HepG2 (cell line): ENCODE data around the gene HCAR1. TPM values are rescaled to one million over a fixed set of nuclear protein-coding genes. Genes with fewer than 3 reads are reported as not detected.

ENCODE experiments used
- ADNP ChIP-seq: sonication (generic); formaldehyde crosslinking; IDR thresholded peaks from 2 replicates; pipeline ENCODE4 v1.4.0; 2020; ENCODE audit warnings: missing genetic modification reagents
- CCAR2 ChIP-seq: fragments of 200-400 bp; formaldehyde crosslinking; optimal IDR thresholded peaks from 2 replicates; pipeline ENCODE3; 2018; ENCODE audit warnings: low read depth, mild to moderate bottlenecking, low read length, moderate library complexity
- CREB1 ChIP-seq, 2 experiments: fragments of 450-650 bp in 1 of 2; IDR thresholded peaks; 2 replicates each; pipeline ENCODE4 v1.6.1; 2016 to 2017; ENCODE audit warnings: control low read depth in 1 of 2, mild to moderate bottlenecking in 1 of 2, missing compliant biosample characterization in 1 of 2, missing genetic modification characterization in 1 of 2
- FOSL2 ChIP-seq: sonication (generic); formaldehyde crosslinking; IDR thresholded peaks from 2 replicates; pipeline ENCODE4 v1.4.0; 2020; ENCODE audit warnings: missing genetic modification reagents
- KLF13 ChIP-seq: sonication (generic); formaldehyde crosslinking; IDR thresholded peaks from 2 replicates; pipeline ENCODE4 v1.4.0; 2020; ENCODE audit warnings: mild to moderate bottlenecking, missing genetic modification reagents
- MXI1 ChIP-seq: IDR thresholded peaks from 3 replicates; pipeline ENCODE4 v1.6.1; 2012; ENCODE audit warnings: low read depth, low read length, inconsistent platforms, borderline replicate concordance
- NFE2 ChIP-seq: sonication (generic); formaldehyde crosslinking; IDR thresholded peaks from 2 replicates; pipeline ENCODE4 v1.4.0; 2020; ENCODE audit warnings: missing genetic modification reagents
- NFIC ChIP-seq: IDR thresholded peaks from 2 replicates; pipeline ENCODE4 v1.6.1; 2012; ENCODE audit warnings: mild to moderate bottlenecking, low read length, inconsistent platforms
- NFKBIZ ChIP-seq: IDR thresholded peaks from 2 replicates; pipeline ENCODE4 v1.6.1; 2018; ENCODE audit warnings: missing genetic modification reagents, missing compliant biosample characterization
- NFYB ChIP-seq: sonication (generic); formaldehyde crosslinking; IDR thresholded peaks from 2 replicates; pipeline ENCODE4 v1.4.0; 2020; ENCODE audit warnings: missing genetic modification reagents
- RBM22 ChIP-seq: fragments of 200-400 bp; formaldehyde crosslinking; optimal IDR thresholded peaks from 2 replicates; pipeline ENCODE3; 2017; ENCODE audit warnings: mild to moderate bottlenecking, low read length, moderate library complexity
- SALL1 ChIP-seq: sonication (generic); formaldehyde crosslinking; IDR thresholded peaks from 2 replicates; pipeline ENCODE4 v1.8.0; 2022; ENCODE audit warnings: mild to moderate bottlenecking, missing genetic modification reagents
- SMAD1 ChIP-seq: sonication (generic); formaldehyde crosslinking; IDR thresholded peaks from 2 replicates; pipeline ENCODE4 v1.4.0; 2020; ENCODE audit warnings: missing genetic modification reagents, low read depth, mild to moderate bottlenecking, borderline replicate concordance
- TAF1 ChIP-seq: sonication (generic); formaldehyde crosslinking; IDR thresholded peaks from 2 replicates; pipeline ENCODE4 v1.4.0; 2020; ENCODE audit warnings: missing genetic modification reagents
- ZBTB21 ChIP-seq: sonication (generic); formaldehyde crosslinking; IDR thresholded peaks from 2 replicates; pipeline ENCODE4 v1.4.0; 2020; ENCODE audit warnings: missing genetic modification reagents
- ZC3H4 ChIP-seq: sonication (generic); formaldehyde crosslinking; IDR thresholded peaks from 2 replicates; pipeline ENCODE4 v1.4.0; 2020; ENCODE audit warnings: missing genetic modification reagents, borderline replicate concordance
- ZMYM3 ChIP-seq: sonication (generic); formaldehyde crosslinking; IDR thresholded peaks from 2 replicates; pipeline ENCODE4 v1.5.1; 2020; ENCODE audit warnings: mild to moderate bottlenecking, missing genetic modification reagents
- ZNF121 ChIP-seq: sonication (generic); formaldehyde crosslinking; IDR thresholded peaks from 2 replicates; pipeline ENCODE4 v1.5.0; 2020; ENCODE audit warnings: mild to moderate bottlenecking, missing genetic modification reagents
- ZNF256 ChIP-seq: sonication (generic); formaldehyde crosslinking; conservative IDR thresholded peaks from 2 replicates; pipeline ENCODE4 v1.4.0; 2020; ENCODE audit warnings: missing genetic modification reagents
- ZNF331 ChIP-seq: sonication (generic); formaldehyde crosslinking; IDR thresholded peaks from 2 replicates; pipeline ENCODE4 v1.4.0; 2020; ENCODE audit warnings: missing genetic modification reagents
- ZNF441 ChIP-seq: sonication (generic); formaldehyde crosslinking; IDR thresholded peaks from 2 replicates; pipeline ENCODE4 v1.7.0; 2021; ENCODE audit warnings: missing genetic modification reagents, borderline replicate concordance
- ZNF567 ChIP-seq: sonication (generic); formaldehyde crosslinking; IDR thresholded peaks from 2 replicates; pipeline ENCODE4 v1.8.1; 2023; ENCODE audit warnings: mild to moderate bottlenecking, missing genetic modification reagents, borderline replicate concordance
- ZNF615 ChIP-seq: sonication (generic); formaldehyde crosslinking; IDR thresholded peaks from 2 replicates; pipeline ENCODE4 v1.5.0; 2020; ENCODE audit warnings: mild to moderate bottlenecking, missing genetic modification reagents, borderline replicate concordance
- ZNF660 ChIP-seq: sonication (generic); formaldehyde crosslinking; IDR thresholded peaks from 2 replicates; pipeline ENCODE4 v1.5.1; 2020; ENCODE audit warnings: mild to moderate bottlenecking, low read depth, missing genetic modification reagents, borderline replicate concordance
- ZNF777 ChIP-seq: sonication (generic); formaldehyde crosslinking; IDR thresholded peaks from 2 replicates; pipeline ENCODE4 v1.4.0; 2020; ENCODE audit warnings: missing genetic modification reagents
- ZUFSP ChIP-seq: sonication (generic); formaldehyde crosslinking; IDR thresholded peaks from 2 replicates; pipeline ENCODE4 v1.9.0; 2021; ENCODE audit warnings: missing genetic modification reagents, mild to moderate bottlenecking, borderline replicate concordance
- polyA plus RNA-seq, 8 experiments: library from polyadenylated mRNA; depleted of rRNA in 3 of 8; stranded (reverse) in 7 of 8; unstranded in 1 of 8; fragments of >200 nt; fragmentation: Illumina TruSeq in 4 of 8; extraction: Trizol in 4 of 8; gene quantifications; 2 replicates each; pipeline versions ENCODE4 v1.2.1 to v1.2.3, GENCODE V29; 2011 to 2016; ENCODE audit warnings: low read depth in 4 of 8, missing spikeins in 1 of 8, mixed read lengths in 1 of 8; ENCODE audit not compliant: insufficient read depth in 1 of 8
- total RNA-seq, 5 experiments: library from RNA; depleted of rRNA; stranded (reverse); fragments of >200 nt; fragmentation: Illumina TruSeq; extraction: Trizol; gene quantifications; 2 replicates each; pipeline ENCODE4 v1.2.3, GENCODE V29; 2016; ENCODE audit warnings: low read depth in 1 of 5
- TF ChIP-seq, protein P1 (sequence below): sonication (generic); formaldehyde crosslinking; IDR thresholded peaks from 2 replicates; pipeline ENCODE4 v1.4.0; 2020; ENCODE audit warnings: mild to moderate bottlenecking, missing genetic modification reagents
- TF ChIP-seq, protein P2 (sequence below): IDR thresholded peaks from 2 replicates; pipeline ENCODE4 v1.6.1; 2012; ENCODE audit warnings: low read depth, low read length, improper control_type of control experiment
- TF ChIP-seq, protein P3 (sequence below): sonication (generic); formaldehyde crosslinking; IDR thresholded peaks from 2 replicates; pipeline ENCODE4 v1.4.0; 2020; ENCODE audit warnings: low read depth, mild to moderate bottlenecking, missing genetic modification reagents

Gene HCAR1
- total and polyA plus RNA-seq, 2 of the 13 experiments (the other 11 are each of a cell fraction or from before 2014, with no cell fraction given): 0.53 to 4.4 TPM

- no peak for TF ChIP-seq SMAD1 (CRISPR knock-in tag)
- TF ChIP-seq SALL1: peak; percentile 81
- TF ChIP-seq ZNF441 (CRISPR knock-in tag): no peak
- no peak for TF ChIP-seq ZC3H4
- TF ChIP-seq NFIC: peak; percentile 71
- TF ChIP-seq ZBTB21: no peak
- no peak for TF ChIP-seq CCAR2
- no peak for TF ChIP-seq NFE2 (CRISPR knock-in tag)
- TF ChIP-seq MXI1: no peak; the same call in 2 of the 3 replicates
- no peak for TF ChIP-seq ZUFSP (CRISPR knock-in tag)
- TF ChIP-seq ZNF331 (CRISPR knock-in tag): no peak; the same call in 1 of the 2 replicates
- TF ChIP-seq KLF13: no peak
- TF ChIP-seq, protein P1, sequence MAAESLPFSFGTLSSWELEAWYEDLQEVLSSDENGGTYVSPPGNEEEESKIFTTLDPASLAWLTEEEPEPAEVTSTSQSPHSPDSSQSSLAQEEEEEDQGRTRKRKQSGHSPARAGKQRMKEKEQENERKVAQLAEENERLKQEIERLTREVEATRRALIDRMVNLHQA: no peak
- TF ChIP-seq ZNF121 (CRISPR knock-in tag): no peak
- TF ChIP-seq ZNF567 (CRISPR knock-in tag): no peak
- TF ChIP-seq, protein P2, sequence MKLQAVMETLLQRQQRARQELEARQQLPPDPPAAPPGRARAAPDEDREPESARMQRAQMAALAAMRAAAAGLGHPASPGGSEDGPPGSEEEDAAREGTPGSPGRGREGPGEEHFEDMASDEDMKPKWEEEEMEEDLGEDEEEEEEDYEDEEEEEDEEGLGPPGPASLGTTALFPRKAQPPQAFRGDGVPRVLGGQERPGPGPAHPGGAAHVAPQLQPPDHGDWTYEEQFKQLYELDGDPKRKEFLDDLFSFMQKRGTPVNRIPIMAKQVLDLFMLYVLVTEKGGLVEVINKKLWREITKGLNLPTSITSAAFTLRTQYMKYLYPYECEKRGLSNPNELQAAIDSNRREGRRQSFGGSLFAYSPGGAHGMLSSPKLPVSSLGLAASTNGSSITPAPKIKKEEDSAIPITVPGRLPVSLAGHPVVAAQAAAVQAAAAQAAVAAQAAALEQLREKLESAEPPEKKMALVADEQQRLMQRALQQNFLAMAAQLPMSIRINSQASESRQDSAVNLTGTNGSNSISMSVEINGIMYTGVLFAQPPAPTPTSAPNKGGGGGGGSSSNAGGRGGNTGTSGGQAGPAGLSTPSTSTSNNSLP: no peak
- TF ChIP-seq NFYB (CRISPR knock-in tag): no peak
- TF ChIP-seq FOSL2 (CRISPR knock-in tag): peak; percentile 36; the same call in 1 of the 2 replicates
- TF ChIP-seq ZNF777: no peak
- TF ChIP-seq RBM22: no peak
- no peak for TF ChIP-seq TAF1 (CRISPR knock-in tag)
- TF ChIP-seq ZNF660 (CRISPR knock-in tag): no peak
- TF ChIP-seq CREB1 (IDR thresholded peaks at IDR 0.05): no peak
- TF ChIP-seq CREB1 (CRISPR knock-in tag; IDR thresholded peaks at IDR 0.05): no peak
- TF ChIP-seq, protein P3, sequence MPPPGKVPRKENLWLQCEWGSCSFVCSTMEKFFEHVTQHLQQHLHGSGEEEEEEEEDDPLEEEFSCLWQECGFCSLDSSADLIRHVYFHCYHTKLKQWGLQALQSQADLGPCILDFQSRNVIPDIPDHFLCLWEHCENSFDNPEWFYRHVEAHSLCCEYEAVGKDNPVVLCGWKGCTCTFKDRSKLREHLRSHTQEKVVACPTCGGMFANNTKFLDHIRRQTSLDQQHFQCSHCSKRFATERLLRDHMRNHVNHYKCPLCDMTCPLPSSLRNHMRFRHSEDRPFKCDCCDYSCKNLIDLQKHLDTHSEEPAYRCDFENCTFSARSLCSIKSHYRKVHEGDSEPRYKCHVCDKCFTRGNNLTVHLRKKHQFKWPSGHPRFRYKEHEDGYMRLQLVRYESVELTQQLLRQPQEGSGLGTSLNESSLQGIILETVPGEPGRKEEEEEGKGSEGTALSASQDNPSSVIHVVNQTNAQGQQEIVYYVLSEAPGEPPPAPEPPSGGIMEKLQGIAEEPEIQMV (CRISPR knock-in tag): 0 out of 2 replicates have a peak, but pooled peaks have one; percentile 32
- peak; percentile 74; the same call in 1 of the 2 replicates for TF ChIP-seq ZMYM3 (CRISPR knock-in tag)
- no peak for TF ChIP-seq NFKBIZ
- no peak for TF ChIP-seq ZNF256 (CRISPR knock-in tag)
- no peak for TF ChIP-seq ZNF615 (CRISPR knock-in tag)
- no peak for TF ChIP-seq ADNP
These were observed 9.5 kb downstream of the HCAR1 start (continued) for GRCh38 chr12:122721057-122721545.
